SK-N-SH (cell line): ENCODE measurements around the gene TOM1L1. TPM values are rescaled to one million over a fixed set of nuclear protein-coding genes. Genes with fewer than 3 reads are reported as not detected.

Experiments used
- CTCF ChIA-PET: fragments of 300-600, 350-600 bp; formaldehyde crosslinking; extraction: SDS; loops from one replicate; lab custom pipeline; 2021; lab: Yijun Ruan, JAX
- POLR2A ChIA-PET: fragments of 350-600 bp; sonication (Branson Sonifier 250); formaldehyde crosslinking; extraction: SDS; loops from one replicate; lab custom pipeline; 2020; ENCODE audit warnings: antibody characterized with exemption, inconsistent platforms; lab: Yijun Ruan, JAX
- DNase-seq: peaks from one replicate; pipeline ENCODE4 v3.0.0; 2012
- H2AFZ ChIP-seq: fragments of 200-600 bp; sonication (generic); 2 replicates; pipeline ENCODE4 v1.8.1; 2016; ENCODE audit warnings: antibody characterized with exemption, mild to moderate bottlenecking, low read depth
- H3F3A ChIP-seq: fragments of 200-600 bp; sonication (generic); replicated peaks from 2 replicates; pipeline ENCODE3; 2016; ENCODE audit warnings: antibody characterized with exemption, mild to moderate bottlenecking; ENCODE audit not compliant: insufficient read depth
- H3K27ac ChIP-seq, 2 experiments: fragments of 200-500 bp in 1 of 2; fragments of 200-600 bp in 1 of 2; sonication (Bioruptor generic) in 1 of 2; sonication (generic), shearing (Covaris generic) in 1 of 2; 2 replicates each; pipeline versions ENCODE4 v1.5.1 to v1.6.1; 2014 to 2016; ENCODE audit warnings: low read depth in 2 of 2, inconsistent platforms in 1 of 2, low read length in 1 of 2, mild to moderate bottlenecking in 1 of 2, mixed read lengths in 1 of 2
- H3K27me3 ChIP-seq: fragments of 200-600 bp; sonication (generic), shearing (Covaris generic); 2 replicates; pipeline ENCODE4 v1.6.1; 2016; ENCODE audit warnings: mixed run types; ENCODE audit not compliant: insufficient read depth
- H3K36me3 ChIP-seq, 2 experiments: fragments of 200-500 bp in 1 of 2; fragments of 200-600 bp in 1 of 2; sonication (Bioruptor generic) in 1 of 2; sonication (generic) in 1 of 2; replicated peaks in 1 of 2; 2 replicates each; pipeline versions ENCODE3 to v1.5.1; 2014 to 2016; ENCODE audit warnings: low read length in 1 of 2, mild to moderate bottlenecking in 1 of 2; ENCODE audit not compliant: insufficient read depth in 2 of 2, control insufficient read depth in 1 of 2
- H3K4me1 ChIP-seq, 2 experiments: fragments of 200-500 bp in 1 of 2; fragments of 200-600 bp in 1 of 2; sonication (Bioruptor generic) in 1 of 2; sonication (generic), shearing (Covaris generic) in 1 of 2; 2 replicates each; pipeline versions ENCODE4 v1.5.1 to v1.6.1; 2014 to 2016; ENCODE audit warnings: low read depth in 1 of 2, low read length in 1 of 2, mixed run types in 1 of 2; ENCODE audit not compliant: insufficient read depth in 2 of 2, control insufficient read depth in 1 of 2
- H3K4me2 ChIP-seq: fragments of 200-600 bp; sonication (generic), shearing (Covaris generic); 2 replicates; pipeline ENCODE4 v1.6.1; 2017; ENCODE audit warnings: mixed run types
- H3K4me3 ChIP-seq, 2 experiments: fragments of 200-500 bp in 1 of 2; fragments of 200-600 bp in 1 of 2; sonication (Bioruptor generic) in 1 of 2; sonication (generic), shearing (Covaris generic) in 1 of 2; 2 replicates each; pipeline versions ENCODE4 v1.5.1 to v1.8.1; 2014 to 2016; ENCODE audit warnings: low read depth in 2 of 2, inconsistent platforms in 1 of 2, low read length in 1 of 2, mild to moderate bottlenecking in 1 of 2, mixed read lengths in 1 of 2, moderate library complexity in 1 of 2
- H3K79me2 ChIP-seq: fragments of 200-600 bp; sonication (generic); 2 replicates; pipeline ENCODE4 v1.8.1; 2017; ENCODE audit warnings: mild to moderate bottlenecking; ENCODE audit not compliant: insufficient read depth
- H3K9ac ChIP-seq: fragments of 200-600 bp; sonication (generic); 2 replicates; pipeline ENCODE4 v1.6.1; 2017; ENCODE audit warnings: mixed run types
- H3K9me2 ChIP-seq: fragments of 200-600 bp; sonication (generic); 2 replicates; pipeline ENCODE4 v1.6.1; 2017; ENCODE audit warnings: mixed run types
- H3K9me3 ChIP-seq: fragments of 200-600 bp; sonication (generic); 2 replicates; pipeline ENCODE4 v1.6.1; 2017; ENCODE audit warnings: mixed run types, mild to moderate bottlenecking, moderate library complexity
- H4K20me1 ChIP-seq: fragments of 200-600 bp; sonication (generic); 2 replicates; pipeline ENCODE4 v1.6.1; 2017; ENCODE audit warnings: mild to moderate bottlenecking, mixed run types; ENCODE audit not compliant: insufficient read depth
- ELF1 ChIP-seq: IDR thresholded peaks from 2 replicates; pipeline ENCODE4 v1.4.0; 2012
- EZH2phosphoT487 ChIP-seq: fragments of 200-600 bp; sonication (generic); IDR thresholded peaks from 2 replicates; pipeline ENCODE4 v1.6.1; 2017; ENCODE audit warnings: low read depth, mixed run types, mild to moderate bottlenecking, antibody characterized with exemption, moderate library complexity, borderline replicate concordance
- FOXJ3 ChIP-seq: sonication (generic); formaldehyde crosslinking; IDR thresholded peaks from 2 replicates; pipeline ENCODE4 v1.5.1; 2020; ENCODE audit warnings: mild to moderate bottlenecking, missing genetic modification reagents
- GABPA ChIP-seq: IDR thresholded peaks from 2 replicates; pipeline ENCODE4 v1.4.0; 2012; ENCODE audit warnings: low read depth, mild to moderate bottlenecking
- JUND ChIP-seq: IDR thresholded peaks from 2 replicates; pipeline ENCODE4 v1.4.0; 2012
- MXI1 ChIP-seq: IDR thresholded peaks from 2 replicates; pipeline ENCODE4 v1.6.1; 2012; ENCODE audit warnings: mild to moderate bottlenecking, low read depth, low read length, improper control_type of control experiment
- NFIC ChIP-seq: IDR thresholded peaks from 2 replicates; pipeline ENCODE4 v1.4.0; 2012; ENCODE audit warnings: borderline replicate concordance
- RCOR1 ChIP-seq: fragments of 150-350 bp; IDR thresholded peaks from 2 replicates; pipeline ENCODE4 v1.6.1; 2017; ENCODE audit warnings: antibody characterized with exemption, low read length
- RXRA ChIP-seq: IDR thresholded peaks from 2 replicates; pipeline ENCODE4 v1.4.0; 2012; ENCODE audit warnings: low read depth, mild to moderate bottlenecking, borderline replicate concordance
- TEAD4 ChIP-seq: IDR thresholded peaks from 2 replicates; pipeline ENCODE4 v1.4.0; 2012; ENCODE audit warnings: mild to moderate bottlenecking, borderline replicate concordance; ENCODE audit not compliant: insufficient read depth
- USF1 ChIP-seq: IDR thresholded peaks from 2 replicates; pipeline ENCODE4 v1.4.0; 2012; ENCODE audit warnings: low read depth, borderline replicate concordance
- YY1 ChIP-seq: IDR thresholded peaks from 2 replicates; pipeline ENCODE4 v1.4.0; 2012; ENCODE audit warnings: low read depth, mild to moderate bottlenecking
- WGBS: methylation state at CpG from one replicate; pipeline ENCODE4 v1.1.6; 2017; ENCODE audit warnings: low lambda C conversion rate; 5-methylcytosine and 5-hydroxymethylcytosine counted together
- polyA plus RNA-seq, 3 experiments: library from polyadenylated mRNA; depleted of rRNA; stranded (reverse); fragments of >200 nt; gene quantifications; 2 replicates each; pipeline ENCODE4 v1.2.3, GENCODE V29; 2012
- TF ChIP-seq, protein P1 (sequence below): fragments of 150-350 bp; IDR thresholded peaks from 2 replicates; pipeline ENCODE4 v1.6.1; 2017; ENCODE audit warnings: antibody characterized with exemption, low read length, low read depth, borderline replicate concordance
- TF ChIP-seq, protein P2 (sequence below): IDR thresholded peaks from 2 replicates; pipeline ENCODE4; 2012

Gene TOM1L1
- polyA plus RNA-seq, 1 of the 3 experiments (the other 2 are of a cell fraction), result 46.5 TPM

DNA sequence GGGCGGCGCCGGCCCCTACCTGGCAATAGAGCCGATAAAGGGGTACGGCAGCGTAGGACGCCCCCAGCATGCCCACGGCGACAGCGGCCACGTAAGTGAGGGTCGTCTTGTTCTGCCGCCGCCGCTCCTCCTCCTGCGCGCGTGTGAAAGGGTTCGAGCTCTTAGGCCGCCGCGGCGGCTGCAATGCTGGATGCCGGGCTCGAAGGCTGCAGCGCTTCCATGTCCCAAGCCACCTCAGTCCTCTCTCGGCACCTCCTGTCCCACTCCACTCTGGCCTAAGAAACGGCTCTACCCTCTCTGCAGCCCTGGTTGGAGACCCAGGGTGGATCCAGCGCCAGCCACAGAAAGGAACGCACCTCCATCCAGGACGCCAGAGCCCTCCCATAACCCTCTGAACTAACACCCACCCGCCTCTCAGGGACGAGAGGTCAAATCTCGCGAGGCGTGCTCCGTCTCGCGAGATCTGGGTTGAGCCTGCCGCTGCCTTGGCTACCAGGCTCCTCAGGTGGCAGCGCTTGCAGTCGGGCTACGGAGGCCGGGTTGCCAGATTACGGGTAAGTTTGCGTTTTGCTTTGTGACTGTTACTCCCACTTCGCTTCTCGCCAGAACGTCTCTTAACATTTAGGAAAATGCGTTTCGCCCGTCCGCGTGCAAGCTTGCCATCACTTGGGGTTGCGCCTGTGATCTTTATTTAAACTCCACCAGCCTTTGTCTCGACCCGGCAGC lies 67.8 kb downstream of the TOM1L1 start, which contains the start of the genes COX11 and STXBP4 (continued):
- TF ChIP-seq, protein P1, sequence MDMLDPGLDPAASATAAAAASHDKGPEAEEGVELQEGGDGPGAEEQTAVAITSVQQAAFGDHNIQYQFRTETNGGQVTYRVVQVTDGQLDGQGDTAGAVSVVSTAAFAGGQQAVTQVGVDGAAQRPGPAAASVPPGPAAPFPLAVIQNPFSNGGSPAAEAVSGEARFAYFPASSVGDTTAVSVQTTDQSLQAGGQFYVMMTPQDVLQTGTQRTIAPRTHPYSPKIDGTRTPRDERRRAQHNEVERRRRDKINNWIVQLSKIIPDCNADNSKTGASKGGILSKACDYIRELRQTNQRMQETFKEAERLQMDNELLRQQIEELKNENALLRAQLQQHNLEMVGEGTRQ, result no peak; the same call in 1 of the 2 replicates
- TF ChIP-seq RXRA (no peak), FOXJ3 (no peak), RCOR1 (peak; percentile 80; the same call in 1 of the 2 replicates), EZH2phosphoT487 (no peak), ELF1 (peak; percentile 55), USF1 (0 out of 2 replicates have a peak, but pooled peaks have one; percentile 17), NFIC (no peak), JUND (no peak)
- TF ChIP-seq, protein P2, sequence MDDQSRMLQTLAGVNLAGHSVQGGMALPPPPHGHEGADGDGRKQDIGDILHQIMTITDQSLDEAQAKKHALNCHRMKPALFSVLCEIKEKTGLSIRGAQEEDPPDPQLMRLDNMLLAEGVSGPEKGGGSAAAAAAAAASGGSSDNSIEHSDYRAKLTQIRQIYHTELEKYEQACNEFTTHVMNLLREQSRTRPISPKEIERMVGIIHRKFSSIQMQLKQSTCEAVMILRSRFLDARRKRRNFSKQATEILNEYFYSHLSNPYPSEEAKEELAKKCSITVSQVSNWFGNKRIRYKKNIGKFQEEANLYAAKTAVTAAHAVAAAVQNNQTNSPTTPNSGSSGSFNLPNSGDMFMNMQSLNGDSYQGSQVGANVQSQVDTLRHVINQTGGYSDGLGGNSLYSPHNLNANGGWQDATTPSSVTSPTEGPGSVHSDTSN, result no peak; the same call in 1 of the 2 replicates
- TF ChIP-seq, all 33 proteins: peak for 14

- POLR2A ChIA-PET, result interaction anchor here (0.6 to 1.4 kb wide), 2 partner anchors 65 to 492 kb away, joined by 3 read pairs; no protein-coding TSS in a partner anchor
- peak overlapping the region; percentile 93 to 99 for H3K4me3 ChIP-seq
- peaks cover 73% of the 10 kb centered on the region for H3K79me2 ChIP-seq
- H3K36me3 ChIP-seq, result peaks cover 19 to 20% of the 10 kb centered on the region in 2 experiments
- H3K27me3 ChIP-seq, result no peaks in the 10 kb centered on the region
- peak overlapping the region; percentile 90 for H3K4me2 ChIP-seq
- no peaks in the 10 kb centered on the region for H3K9me3 ChIP-seq
- TF ChIP-seq TEAD4, result no peak
- TF ChIP-seq MXI1, result peak; percentile 77
- TF ChIP-seq GABPA, result no peak; the same call in 1 of the 2 replicates
- 0 out of 2 replicates have a peak, but pooled peaks have one; percentile 1 for TF ChIP-seq YY1
- WGBS, result 2% methylated on average over 12 of the region's 13 CpGs
- no peaks in the 10 kb centered on the region for H4K20me1 ChIP-seq
- no peaks in the 10 kb centered on the region for H3K9me2 ChIP-seq
- H2AFZ ChIP-seq, result peak overlapping the region; percentile 97
- H3K9ac ChIP-seq, result peak overlapping the region; percentile 87
- peak; percentile 69 for DNase-seq
- peak overlapping the region; percentile 75 to 97 for H3K27ac ChIP-seq
- CTCF ChIA-PET, result interaction anchor here (1.0 to 2.3 kb wide), 9 partner anchors 9 to 545 kb away, joined by 3 to 7 read pairs (median 3); no protein-coding TSS in a partner anchor
- peaks cover 0 to 29% of the 10 kb centered on the region in 2 experiments; a peak in 2 of 4 replicates for H3K4me1 ChIP-seq
- H3F3A ChIP-seq, result peaks cover 5% of the 10 kb centered on the region
These were observed 68.3 kb downstream of the TOM1L1 start for GRCh38 chr17:54968988-54969332.
